GM18951 (cell line): ENCODE results near the gene PPARGC1A.

Experiments
- POLR2A ChIP-seq: IDR thresholded peaks from 4 replicates; pipeline ENCODE4 v1.6.1; 2011; ENCODE audit warnings: mild to moderate bottlenecking; ENCODE audit not compliant: insufficient read length, insufficient read depth; ENCODE audit errors: extremely low read depth
- in situ Hi-C: fragments of 300-500 bp; cut with MboI; formaldehyde crosslinking; loops from one replicate; pipeline ENCODE4 v1.12.0; 2022; ENCODE audit warnings: low sequenced_read_pairs, mixed read lengths, inconsistent platforms; ENCODE audit not compliant: unreplicated experiment

The PPARGC1A gene

GRCh38 chr4:23775694-23776093, 114.2 kb downstream of the PPARGC1A start:
- TF ChIP-seq POLR2A: no peak

GRCh38 chr4:23774909-23775308, 114.9 kb downstream of the PPARGC1A start:
- in situ Hi-C loops: no loop called here

More at GRCh38 chr4:23775694-23776093, 114.2 kb downstream of the PPARGC1A start:
- in situ Hi-C loops: no loop called here

GRCh38 chr4:23773884-23774636, 115.8 kb downstream of the PPARGC1A start:
- no peak for TF ChIP-seq POLR2A
- in situ Hi-C loops: no loop called here

More at GRCh38 chr4:23774909-23775308, 114.9 kb downstream of the PPARGC1A start:
- TF ChIP-seq POLR2A: no peak

GRCh38 chr4:23770011-23770410, 119.8 kb downstream of the PPARGC1A start:
- no peak for TF ChIP-seq POLR2A
- in situ Hi-C loops: no loop called here

- in situ Hi-C loops: no loop called here
- TF ChIP-seq POLR2A: no peak
Observed at GRCh38 chr4:23769406-23769805, 120.4 kb downstream of the PPARGC1A start.

- no peak for TF ChIP-seq POLR2A
- in situ Hi-C loops: no loop called here
Observed at GRCh38 chr4:23768541-23768940, 121.3 kb downstream of the PPARGC1A start.

GRCh38 chr4:23766344-23766743, 123.5 kb downstream of the PPARGC1A start:
- in situ Hi-C loops: no loop called here

GRCh38 chr4:23763559-23763958, 126.3 kb downstream of the PPARGC1A start:
- TF ChIP-seq POLR2A: no peak
- in situ Hi-C loops: no loop called here

More at GRCh38 chr4:23766344-23766743, 123.5 kb downstream of the PPARGC1A start:
- no peak for TF ChIP-seq POLR2A

- in situ Hi-C loops: no loop called here
- no peak for TF ChIP-seq POLR2A
Observed at GRCh38 chr4:23762551-23762950, 127.3 kb downstream of the PPARGC1A start.

- in situ Hi-C loops: no loop called here
- TF ChIP-seq POLR2A: no peak
Observed at GRCh38 chr4:23759066-23759465, 130.8 kb downstream of the PPARGC1A start.

GRCh38 chr4:23754688-23755087, 135.2 kb downstream of the PPARGC1A start:
- in situ Hi-C loops: no loop called here

GRCh38 chr4:23750125-23750524, 139.7 kb downstream of the PPARGC1A start:
- in situ Hi-C loops: no loop called here
- TF ChIP-seq POLR2A: no peak

More at GRCh38 chr4:23754688-23755087, 135.2 kb downstream of the PPARGC1A start:
- TF ChIP-seq POLR2A: no peak

- in situ Hi-C loops: no loop called here
- TF ChIP-seq POLR2A: no peak
Observed at GRCh38 chr4:23747281-23747735, 142.5 kb downstream of the PPARGC1A start.

- TF ChIP-seq POLR2A: no peak
- in situ Hi-C loops: no loop called here
Observed at GRCh38 chr4:23746672-23747071, 143.2 kb downstream of the PPARGC1A start.
